Adipocyte (in vitro differentiated cells): Measurements from ENCODE around the gene KLHL35.

Source experiments
- DNase-seq: peaks from one replicate; pipeline ENCODE4 v3.0.0-alpha.2; 2015; ENCODE audit warnings: low read depth
- H3K27me3 ChIP-seq: replicated peaks from 2 replicates; pipeline ENCODE4 v1.7.0; 2013; ENCODE audit warnings: mild to moderate bottlenecking, low read length, moderate library complexity; ENCODE audit not compliant: control insufficient read depth, insufficient read depth
- H3K36me3 ChIP-seq: 2 replicates; pipeline ENCODE4 v1.7.0; 2013; ENCODE audit warnings: low read length, mild to moderate bottlenecking, moderate library complexity; ENCODE audit not compliant: control insufficient read depth, insufficient read depth, severe bottlenecking
- H3K4me1 ChIP-seq: 2 replicates; pipeline ENCODE4 v1.7.0; 2013; ENCODE audit warnings: mild to moderate bottlenecking, low read length, moderate library complexity; ENCODE audit not compliant: control insufficient read depth, insufficient read depth
- H3K4me3 ChIP-seq: 2 replicates; pipeline ENCODE4 v1.7.0; 2013; ENCODE audit warnings: mild to moderate bottlenecking, low read length, moderate library complexity
- H3K9ac ChIP-seq: 2 replicates; pipeline ENCODE4 v1.7.0; 2013; ENCODE audit warnings: mild to moderate bottlenecking, low read length, moderate library complexity
- H3K9me3 ChIP-seq: 2 replicates; pipeline ENCODE4 v1.7.0; 2013; ENCODE audit warnings: mild to moderate bottlenecking, low read length, moderate library complexity; ENCODE audit not compliant: control insufficient read depth

Gene KLHL35

GRCh38 chr11:75436806-75437205, 3.8 kb upstream of the KLHL35 start:
- Histone ChIP-seq H3K4me3 (no peak overlapping the region), H3K36me3 (no peaks in the 10 kb centered on the region), H3K27me3 (peaks cover 8% of the 10 kb centered on the region), H3K9me3 (no peaks in the 10 kb centered on the region), H3K9ac (no peak overlapping the region), H3K4me1 (no peaks in the 10 kb centered on the region)
- DNase-seq, result no peak

- DNase-seq, result no peak
- H3K27me3 ChIP-seq, result peaks cover 15% of the 10 kb centered on the region
- no peak overlapping the region for H3K4me3 ChIP-seq
- peaks cover 2% of the 10 kb centered on the region for H3K4me1 ChIP-seq
- no peaks in the 10 kb centered on the region for H3K36me3 ChIP-seq
- H3K9me3 ChIP-seq, result no peaks in the 10 kb centered on the region
- no peak overlapping the region for H3K9ac ChIP-seq
Observed at GRCh38 chr11:75435571-75435925, 2.5 kb upstream of the KLHL35 start.

- Histone ChIP-seq H3K4me3 (no peak overlapping the region), H3K27me3 (peaks cover 17% of the 10 kb centered on the region), H3K36me3 (no peaks in the 10 kb centered on the region), H3K9me3 (no peaks in the 10 kb centered on the region), H3K4me1 (peaks cover 5% of the 10 kb centered on the region), H3K9ac (no peak overlapping the region)
- no peak for DNase-seq
Observed at GRCh38 chr11:75434886-75435570, 2.0 kb upstream of the KLHL35 start.

GRCh38 chr11:75434051-75434450, 1.0 kb upstream of the KLHL35 start:
- H3K4me1 ChIP-seq, result peaks cover 5% of the 10 kb centered on the region
- H3K4me3 ChIP-seq, result no peak overlapping the region
- H3K27me3 ChIP-seq, result peaks cover 17% of the 10 kb centered on the region
- H3K36me3 ChIP-seq, result no peaks in the 10 kb centered on the region
- H3K9me3 ChIP-seq, result peaks cover 7% of the 10 kb centered on the region
- DNase-seq, result no peak
- no peak overlapping the region for H3K9ac ChIP-seq

- Histone ChIP-seq H3K4me1 (peaks cover 8% of the 10 kb centered on the region), H3K9me3 (peaks cover 7% of the 10 kb centered on the region), H3K27me3 (peaks cover 17% of the 10 kb centered on the region), H3K4me3 (no peak overlapping the region), H3K36me3 (no peaks in the 10 kb centered on the region), H3K9ac (no peak overlapping the region)
- no peak for DNase-seq
Observed at GRCh38 chr11:75433443-75433842, 440 bp upstream of the KLHL35 start.

GRCh38 chr11:75431533-75432525, 1.2 kb downstream of the KLHL35 start:
- peaks cover 7% of the 10 kb centered on the region for H3K9me3 ChIP-seq
- H3K36me3 ChIP-seq, result no peaks in the 10 kb centered on the region
- H3K9ac ChIP-seq, result no peak overlapping the region
- H3K4me3 ChIP-seq, result no peak overlapping the region
- H3K4me1 ChIP-seq, result peaks cover 8% of the 10 kb centered on the region
- H3K27me3 ChIP-seq, result peaks cover 17% of the 10 kb centered on the region
- DNase-seq, result no peak

GRCh38 chr11:75430714-75431532, 2.1 kb downstream of the KLHL35 start:
- peak overlapping the region; percentile 63 for H3K9ac ChIP-seq
- H3K36me3 ChIP-seq, result no peaks in the 10 kb centered on the region
- no peak for DNase-seq
- peak overlapping the region; percentile 75 for H3K4me3 ChIP-seq
- H3K9me3 ChIP-seq, result peaks cover 7% of the 10 kb centered on the region
- H3K4me1 ChIP-seq, result peaks cover 8% of the 10 kb centered on the region
- peaks cover 17% of the 10 kb centered on the region for H3K27me3 ChIP-seq

GRCh38 chr11:75429902-75430713, 2.9 kb downstream of the KLHL35 start:
- peaks cover 7% of the 10 kb centered on the region for H3K9me3 ChIP-seq
- peaks cover 17% of the 10 kb centered on the region for H3K27me3 ChIP-seq
- DNase-seq, result peak; percentile 87
- H3K36me3 ChIP-seq, result no peaks in the 10 kb centered on the region
- peak overlapping the region; percentile 63 for H3K9ac ChIP-seq
- peaks cover 8% of the 10 kb centered on the region for H3K4me1 ChIP-seq
- H3K4me3 ChIP-seq, result peak overlapping the region; percentile 75

- H3K9me3 ChIP-seq, result peaks cover 7% of the 10 kb centered on the region
- peaks cover 17% of the 10 kb centered on the region for H3K27me3 ChIP-seq
- peak overlapping the region; percentile 75 for H3K4me3 ChIP-seq
- H3K36me3 ChIP-seq, result no peaks in the 10 kb centered on the region
- peaks cover 8% of the 10 kb centered on the region for H3K4me1 ChIP-seq
- peak overlapping the region; percentile 63 for H3K9ac ChIP-seq
- no peak for DNase-seq
Observed at GRCh38 chr11:75429641-75429901, 3.4 kb downstream of the KLHL35 start.

GRCh38 chr11:75428989-75429640, 3.9 kb downstream of the KLHL35 start:
- Histone ChIP-seq H3K4me3 (peak overlapping the region; percentile 76), H3K9ac (no peak overlapping the region), H3K4me1 (peaks cover 8% of the 10 kb centered on the region), H3K27me3 (peaks cover 17% of the 10 kb centered on the region), H3K9me3 (peaks cover 7% of the 10 kb centered on the region), H3K36me3 (no peaks in the 10 kb centered on the region)
- DNase-seq, result no peak
